ENCODE data around the gene MORF4L2. TPM values are rescaled to one million over a fixed set of nuclear protein-coding genes. Genes with fewer than 3 reads are reported as not detected.

The MORF4L2 gene
- total RNA-seq, 1 donor: 741 TPM

DNA sequence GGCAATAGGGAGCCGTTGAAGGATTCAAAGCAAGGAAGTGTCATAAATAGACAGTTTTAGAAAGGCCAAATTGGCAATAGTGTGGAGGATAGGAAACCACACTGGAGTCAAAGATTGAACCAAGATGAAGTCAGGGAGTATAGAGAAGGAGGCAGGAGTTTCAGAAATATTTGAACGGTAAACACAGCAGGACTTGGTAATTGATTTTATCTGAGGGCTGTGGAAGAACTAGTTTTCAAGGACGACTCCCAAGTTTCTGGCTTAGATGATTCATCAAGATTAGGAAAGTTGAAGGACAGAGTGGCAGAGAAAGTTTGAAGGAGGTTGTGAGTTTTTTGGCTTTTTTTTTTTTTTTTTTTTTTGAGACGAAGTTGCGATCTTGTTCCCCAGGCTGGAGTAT lies 12.7 kb upstream of the MORF4L2 start:
- no peak for DNase-seq (ENCODE audit: low read depth)
- TF ChIP-seq, protein P1, sequence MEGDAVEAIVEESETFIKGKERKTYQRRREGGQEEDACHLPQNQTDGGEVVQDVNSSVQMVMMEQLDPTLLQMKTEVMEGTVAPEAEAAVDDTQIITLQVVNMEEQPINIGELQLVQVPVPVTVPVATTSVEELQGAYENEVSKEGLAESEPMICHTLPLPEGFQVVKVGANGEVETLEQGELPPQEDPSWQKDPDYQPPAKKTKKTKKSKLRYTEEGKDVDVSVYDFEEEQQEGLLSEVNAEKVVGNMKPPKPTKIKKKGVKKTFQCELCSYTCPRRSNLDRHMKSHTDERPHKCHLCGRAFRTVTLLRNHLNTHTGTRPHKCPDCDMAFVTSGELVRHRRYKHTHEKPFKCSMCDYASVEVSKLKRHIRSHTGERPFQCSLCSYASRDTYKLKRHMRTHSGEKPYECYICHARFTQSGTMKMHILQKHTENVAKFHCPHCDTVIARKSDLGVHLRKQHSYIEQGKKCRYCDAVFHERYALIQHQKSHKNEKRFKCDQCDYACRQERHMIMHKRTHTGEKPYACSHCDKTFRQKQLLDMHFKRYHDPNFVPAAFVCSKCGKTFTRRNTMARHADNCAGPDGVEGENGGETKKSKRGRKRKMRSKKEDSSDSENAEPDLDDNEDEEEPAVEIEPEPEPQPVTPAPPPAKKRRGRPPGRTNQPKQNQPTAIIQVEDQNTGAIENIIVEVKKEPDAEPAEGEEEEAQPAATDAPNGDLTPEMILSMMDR (IDR thresholded peaks at IDR 0.05; ENCODE audit: insufficient read depth, low read length): no peak
- no peak overlapping the region for H3K4me3 ChIP-seq (ENCODE audit: low read depth, low read length)

DNA sequence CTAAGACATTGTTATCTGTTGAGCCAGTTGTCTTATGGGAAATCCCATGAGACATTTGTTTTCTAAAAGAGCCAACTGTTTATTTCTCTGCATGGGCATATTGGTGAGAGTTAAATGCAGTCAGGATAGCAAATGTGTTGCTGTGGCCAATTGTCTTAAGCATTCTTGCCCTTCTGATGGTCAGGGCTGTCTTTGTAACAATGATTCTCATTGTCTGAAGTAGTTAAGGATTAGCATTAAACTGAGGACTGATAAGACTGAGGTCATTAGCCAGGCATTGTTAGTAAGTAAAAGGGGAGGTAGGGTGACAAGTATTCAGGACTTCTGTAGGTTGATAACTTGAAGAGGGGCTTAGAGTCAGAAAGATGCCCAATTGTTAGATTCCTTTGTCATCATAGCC lies 11.2 kb upstream of the MORF4L2 start:
- no peak overlapping the region for H3K4me3 ChIP-seq (ENCODE audit: low read depth, low read length)
- no peak for DNase-seq (ENCODE audit: low read depth)
- TF ChIP-seq, protein P1 (IDR thresholded peaks at IDR 0.05; ENCODE audit: insufficient read depth, low read length): no peak

DNA sequence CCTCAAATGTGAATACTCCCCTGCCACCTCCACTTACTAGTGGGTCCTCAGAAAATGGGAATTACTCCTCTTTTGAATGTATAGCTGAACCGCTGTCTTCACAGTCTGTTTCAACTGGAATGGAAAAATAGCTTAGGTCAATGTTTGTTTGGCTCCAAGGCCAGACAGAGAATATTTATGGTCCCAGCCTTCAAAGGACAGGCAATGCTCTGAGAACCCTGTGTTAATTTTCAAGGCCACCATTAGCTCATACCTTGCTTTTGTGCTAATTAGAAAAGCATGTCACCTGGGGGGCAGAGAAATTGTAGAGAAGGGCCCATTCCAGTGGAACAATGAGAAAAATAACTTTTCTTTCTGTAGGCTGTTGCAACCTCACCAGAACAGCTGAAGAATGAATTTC lies 4.6 kb upstream of the MORF4L2 start:
- TF ChIP-seq, protein P1 (IDR thresholded peaks at IDR 0.05; ENCODE audit: insufficient read depth, low read length): no peak
- no peak for DNase-seq (ENCODE audit: low read depth)
- H3K4me3 ChIP-seq (ENCODE audit: low read depth, low read length): no peak overlapping the region

DNA sequence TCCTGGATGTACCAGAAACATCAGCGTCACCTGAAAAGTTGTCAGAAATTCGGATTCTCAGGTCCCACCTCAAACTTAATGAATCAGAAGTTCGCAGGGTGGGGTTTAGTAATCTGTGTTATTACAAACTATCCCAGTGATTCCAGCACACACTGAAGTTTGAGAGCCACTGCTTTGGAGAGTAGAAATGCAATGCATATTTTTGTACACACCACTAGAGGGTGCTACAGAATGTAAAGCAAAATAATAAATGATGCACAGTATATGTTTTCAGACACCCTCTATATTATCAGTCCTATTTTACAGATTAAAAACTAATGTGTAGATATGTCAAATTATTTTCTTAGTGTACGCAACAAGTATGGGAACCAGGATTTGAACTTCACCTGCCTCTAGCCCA lies 2.4 kb upstream of the MORF4L2 start:
- TF ChIP-seq, protein P1 (IDR thresholded peaks at IDR 0.05; ENCODE audit: insufficient read depth, low read length): peak; percentile 59
- no peak overlapping the region for H3K4me3 ChIP-seq (ENCODE audit: low read depth, low read length)
- DNase-seq (ENCODE audit: low read depth): peak; percentile 58

DNA sequence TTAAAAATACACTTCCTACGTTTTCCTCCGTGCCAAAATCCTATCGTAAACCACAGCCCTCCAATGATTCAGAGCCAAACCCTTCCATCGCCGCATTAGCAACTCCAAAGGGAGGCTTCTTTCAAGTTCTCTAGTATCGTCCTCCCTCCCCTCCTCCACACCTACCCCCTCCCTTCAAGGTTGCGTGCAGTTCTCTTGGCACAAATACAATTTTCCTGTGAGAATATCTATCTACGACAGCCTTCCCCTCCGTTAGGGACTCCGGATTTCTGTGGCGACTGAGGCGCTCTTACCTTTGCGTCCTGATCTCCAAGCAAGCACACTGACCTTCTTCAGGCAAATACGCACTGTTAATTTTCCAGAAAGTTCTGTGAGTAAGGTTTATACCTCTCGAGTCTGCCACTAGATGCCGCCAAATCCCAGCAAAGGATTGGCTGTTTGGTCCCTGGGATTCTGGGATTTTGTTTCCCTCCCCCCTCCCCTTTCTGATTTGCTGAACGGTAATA lies 1.2 kb upstream of the MORF4L2 start:
- DNase-seq (ENCODE audit: low read depth): peak; percentile 85
- TF ChIP-seq, protein P1 (IDR thresholded peaks at IDR 0.05; ENCODE audit: insufficient read depth, low read length): peak; percentile 65
- peak overlapping the region; percentile 76 for H3K4me3 ChIP-seq (ENCODE audit: low read depth, low read length)

DNA sequence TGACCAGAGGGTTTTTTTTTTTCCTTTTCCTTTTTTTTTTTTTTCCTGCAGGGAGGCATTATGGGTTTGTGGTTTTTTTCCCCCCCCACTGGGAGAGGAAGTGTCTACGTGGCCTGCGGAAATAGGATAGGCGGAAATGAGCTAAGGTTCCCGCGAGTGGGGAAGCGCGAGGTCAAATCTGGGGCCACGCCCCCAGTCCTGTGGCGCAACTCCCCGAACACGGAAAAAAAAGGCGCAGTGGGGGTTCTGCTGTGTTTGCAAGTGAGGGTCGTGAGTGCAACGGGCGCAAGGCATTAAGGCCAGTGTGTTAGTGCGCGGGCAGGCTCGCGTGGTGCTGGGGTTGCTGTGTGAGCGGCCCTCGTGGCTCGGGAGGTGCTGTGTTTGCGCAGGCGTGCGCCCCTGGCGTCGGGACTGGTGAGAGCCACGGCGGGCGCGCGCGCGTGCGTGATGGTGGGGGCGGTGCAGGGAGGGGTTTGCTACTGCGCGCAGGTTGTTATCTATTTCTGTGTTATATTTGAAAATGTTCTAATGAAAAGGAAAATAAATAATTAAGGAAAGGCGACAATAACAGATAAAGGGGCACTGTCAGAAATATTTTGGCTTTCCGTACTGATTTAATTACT lies 685 bp upstream of the MORF4L2 start:
- DNase-seq (ENCODE audit: low read depth): no peak
- TF ChIP-seq, protein P1 (IDR thresholded peaks at IDR 0.05; ENCODE audit: insufficient read depth, low read length): peak; percentile 54
- peak overlapping the region; percentile 76 for H3K4me3 ChIP-seq (ENCODE audit: low read depth, low read length)

DNA sequence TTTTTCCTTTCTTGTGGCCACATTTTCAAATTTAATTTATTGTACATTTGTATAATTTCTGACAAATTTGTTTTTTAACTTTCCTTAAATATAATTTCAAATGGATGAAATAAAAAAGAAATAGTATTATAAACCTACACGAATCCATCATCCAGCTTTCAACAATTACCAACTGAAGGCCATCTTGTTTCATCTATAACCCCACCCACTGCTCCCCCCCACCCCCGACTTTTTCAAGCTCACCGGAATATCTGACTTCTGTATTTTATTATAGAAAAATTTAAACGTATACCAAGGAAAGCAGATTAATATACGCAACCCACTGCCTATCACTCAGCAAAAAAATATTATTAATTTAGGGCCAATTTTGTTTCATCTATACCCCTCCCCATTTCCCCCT lies 1.1 kb downstream of the MORF4L2 start:
- peak overlapping the region; percentile 69 for H3K4me3 ChIP-seq (ENCODE audit: low read depth, low read length)
- TF ChIP-seq, protein P1 (IDR thresholded peaks at IDR 0.05; ENCODE audit: insufficient read depth, low read length): no peak
- peak; percentile 24 for DNase-seq (ENCODE audit: low read depth)

All from fibroblast of the aortic adventitia (primary cell).